ENCODE results near the gene PLEKHS1. TPM values are rescaled to one million over a fixed set of nuclear protein-coding genes. Genes with fewer than 3 reads are reported as not detected.

The PLEKHS1 gene
- 0.04 to 0.12 TPM (median 0.09 TPM) in 3 of 5 replicates, not detected in the others for total RNA-seq (2022; extraction: Qiagen RNA extraction; ENCODE audit: low read depth)

GRCh38 chr10:113751181-113751732 is at the start of gene PLEKHS1:
TSS of gene PLEKHS1 (plus strand) at chr10:113751682. CDS start at chr10:113755278, 3,596 bp downstream.

Other genes with a start within 250 kb of the PLEKHS1 start
- 0.07 to 0.12 TPM (median 0.09 TPM) in 4 of 5 replicates, not detected in the other for gene HABP2, start 198.6 kb upstream of the PLEKHS1 start, total RNA-seq (2022; extraction: Qiagen RNA extraction; ENCODE audit: low read depth)
- not detected in 5 replicates for gene NRAP, start 87.6 kb upstream of the PLEKHS1 start, total RNA-seq (2022; extraction: Qiagen RNA extraction; ENCODE audit: low read depth)
- gene CASP7, start 71.8 kb upstream of the PLEKHS1 start, total RNA-seq (2022; extraction: Qiagen RNA extraction; ENCODE audit: low read depth): 27.4 to 39.8 TPM (median 29.6 TPM) in 5 replicates
- 7.3 to 11.2 TPM (median 9.4 TPM) in 5 replicates for gene DCLRE1A, start 102.4 kb downstream of the PLEKHS1 start, total RNA-seq (2022; extraction: Qiagen RNA extraction; ENCODE audit: low read depth)
- 4.8 to 8.8 TPM (median 7.0 TPM) in 5 replicates for gene NHLRC2, start 103.0 kb downstream of the PLEKHS1 start, total RNA-seq (2022; extraction: Qiagen RNA extraction; ENCODE audit: low read depth)

Data from A549 treated with ZK216348 at 1 μM for 4 hours (cell line).